ENCODE results near the gene LITAF. TPM values are rescaled to one million over a fixed set of nuclear protein-coding genes. Genes with fewer than 3 reads are reported as not detected.

Gene LITAF
- total RNA-seq, 1 experiment from 2014 or later: 29.8 TPM

Other genes with a start within 250 kb of the LITAF start
- gene RMI2, start 241.5 kb downstream of the LITAF start, total RNA-seq (2014; rRNA removed; shearing (Covaris generic)): 9.4 and 14.2 TPM in 2 replicates
- 9.5 and 10.2 TPM in 2 replicates for gene SNN, start 81.5 kb upstream of the LITAF start, total RNA-seq (2014; rRNA removed; shearing (Covaris generic))
- 31.8 and 37.2 TPM in 2 replicates for gene TXNDC11, start 155.9 kb upstream of the LITAF start, total RNA-seq (2014; rRNA removed; shearing (Covaris generic))
- gene ZC3H7A, start 210.3 kb upstream of the LITAF start, total RNA-seq (2014; rRNA removed; shearing (Covaris generic)): 20.9 and 35.3 TPM in 2 replicates